HG02798 (cell line): ENCODE data around the gene BROX.
"Not testable (repeated sequence)": the region's sequence is repeated elsewhere in the genome, so short reads cannot be mapped to it uniquely, and the experiment has no call there.

Experiments
- ATAC-seq: cut with Tn5 transposase; IDR thresholded peaks from one replicate; pipeline ENCODE4 v1.9.1; 2021; ENCODE audit warnings: mild to moderate bottlenecking; ENCODE audit not compliant: unreplicated experiment, poor library complexity

Gene BROX

GRCh38 chr1:222730866-222731265, 18.5 kb downstream of the BROX start:
- no peak for ATAC-seq

- peak; percentile 99 for ATAC-seq
Observed at GRCh38 chr1:222732216-222733159, 20.1 kb downstream of the BROX start.

GRCh38 chr1:222734740-222735139, 22.4 kb downstream of the BROX start:
- no peak for ATAC-seq

- no peak for ATAC-seq
Observed at GRCh38 chr1:222736470-222736869, 24.1 kb downstream of the BROX start.

GRCh38 chr1:222736972-222737371, 24.6 kb downstream of the BROX start, which contains the start of gene FAM177B:
TSS of gene FAM177B (plus strand) at chr1:222737202. CDS start at chr1:222746546, 9,344 bp downstream.
- ATAC-seq: no peak

- ATAC-seq: no peak
Observed at GRCh38 chr1:222739465-222739864, 27.1 kb downstream of the BROX start.

GRCh38 chr1:222739929-222740328, 27.6 kb downstream of the BROX start:
- no peak for ATAC-seq

GRCh38 chr1:222741630-222742457, 29.5 kb downstream of the BROX start:
- not testable (repeated sequence) for ATAC-seq

- no peak for ATAC-seq
Observed at GRCh38 chr1:222749927-222750326, 37.6 kb downstream of the BROX start.

GRCh38 chr1:222750651-222751050, 38.3 kb downstream of the BROX start:
- ATAC-seq: no peak

- ATAC-seq: no peak
Observed at GRCh38 chr1:222751255-222751654, 38.9 kb downstream of the BROX start.

GRCh38 chr1:222754366-222755139, 42.2 kb downstream of the BROX start:
- no peak for ATAC-seq

GRCh38 chr1:222757646-222758268, 45.4 kb downstream of the BROX start:
- ATAC-seq: no peak

- ATAC-seq: no peak
Observed at GRCh38 chr1:222759451-222760035, 47.2 kb downstream of the BROX start.

GRCh38 chr1:222761083-222761482, 48.7 kb downstream of the BROX start:
- no peak for ATAC-seq

GRCh38 chr1:222762178-222762577, 49.8 kb downstream of the BROX start:
- not testable (repeated sequence) for ATAC-seq

- no peak for ATAC-seq
Observed at GRCh38 chr1:222767152-222767571, 54.8 kb downstream of the BROX start.

GRCh38 chr1:222768592-222768991, 56.2 kb downstream of the BROX start:
- no peak for ATAC-seq

- no peak for ATAC-seq
Observed at GRCh38 chr1:222769181-222769580, 56.8 kb downstream of the BROX start.
